NOMO-1 (cell line): ENCODE data around the gene ATP2B3.

ENCODE experiments used
- DNase-seq, 2 experiments: peaks; one replicate each; lab custom pipeline; 2025; ENCODE audit not compliant: unreplicated experiment in 2 of 2; lab: John Stamatoyannopoulos, UW

Gene ATP2B3

GRCh38 chrX:153564047-153564606, 46.7 kb downstream of the ATP2B3 start:
- DNase-seq, result no peak

DNA sequence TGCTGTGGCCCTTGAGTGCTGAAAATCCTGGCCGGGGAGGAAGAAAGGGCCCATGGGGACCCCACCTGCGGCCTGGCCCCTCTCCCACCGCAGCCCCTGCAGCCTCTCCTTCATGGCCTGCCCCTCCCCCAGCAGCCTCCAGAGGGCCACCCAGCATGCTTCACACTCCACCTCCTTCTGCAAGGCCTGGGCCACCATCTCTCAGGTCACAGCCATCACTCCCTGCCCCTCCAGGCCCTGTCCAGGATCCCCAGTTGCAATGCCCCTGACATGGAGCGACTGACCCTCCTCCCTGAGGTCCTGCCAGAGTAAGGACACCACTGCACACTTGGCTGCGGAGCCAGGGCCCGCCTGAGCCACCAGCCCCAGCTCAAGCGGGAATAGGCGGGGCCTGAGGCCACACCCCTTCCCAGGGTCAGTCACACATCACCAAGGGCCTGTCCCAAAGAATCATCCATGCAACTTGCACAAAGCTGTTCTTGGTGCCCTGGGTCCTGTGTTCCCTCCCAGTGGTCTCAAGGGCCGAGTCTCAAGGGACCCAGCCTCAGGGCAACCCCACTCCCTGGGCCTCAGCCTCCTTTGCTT, 48.6 kb downstream of the ATP2B3 start:
- no peak for DNase-seq

DNA sequence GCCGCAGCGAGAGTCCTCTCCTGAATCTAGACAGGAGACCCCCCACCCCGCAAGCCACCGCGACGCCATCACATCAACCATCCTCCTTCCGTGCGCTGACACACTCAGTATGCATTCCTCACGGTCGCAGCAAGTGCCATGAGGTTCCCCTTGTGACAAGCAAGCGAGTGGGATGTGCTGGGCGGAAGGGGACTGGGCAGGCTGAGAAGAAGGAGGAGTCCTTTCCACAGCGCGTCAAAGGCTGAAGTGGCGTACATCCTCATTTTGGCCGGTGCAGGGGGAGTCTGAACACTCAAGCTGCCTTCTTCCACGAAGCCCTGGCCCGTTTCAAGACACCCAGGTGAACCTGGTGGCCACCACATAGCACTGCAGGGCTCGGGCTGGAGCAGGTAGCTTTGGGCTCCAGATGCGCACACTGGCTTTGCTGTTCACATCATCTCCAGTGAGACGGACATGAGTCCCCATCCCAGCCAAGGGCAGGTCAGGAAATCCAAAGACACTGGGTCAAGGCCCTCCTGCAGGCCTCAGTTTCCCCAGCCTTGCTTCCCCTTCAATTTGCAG, 51.1 kb downstream of the ATP2B3 start:
- no peak for DNase-seq

DNA sequence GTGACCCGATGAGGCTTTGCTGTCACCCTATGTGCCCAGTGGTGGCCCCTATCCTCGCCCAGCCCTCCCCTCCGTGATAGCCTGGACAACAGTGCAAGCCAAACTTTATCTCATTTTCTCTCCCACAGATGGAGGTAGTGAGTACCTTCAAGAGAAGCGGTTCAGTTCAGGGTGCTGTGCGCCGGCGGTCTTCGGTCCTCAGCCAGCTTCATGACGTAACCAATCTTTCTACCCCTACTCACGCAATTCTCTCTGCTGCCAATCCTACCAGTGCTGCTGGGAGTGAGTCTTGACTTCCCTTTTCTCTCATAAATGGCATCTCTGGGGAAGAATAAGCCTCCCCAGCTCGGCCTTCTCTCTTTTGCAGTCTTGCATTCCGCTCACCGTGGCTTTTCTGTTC, 52.0 kb downstream of the ATP2B3 start:
- peak; percentile 58 to 62 for DNase-seq

GRCh38 chrX:153571534-153571908, 54.1 kb downstream of the ATP2B3 start:
- no peak for DNase-seq

- no peak for DNase-seq
Measured at GRCh38 chrX:153572601-153573000, 55.2 kb downstream of the ATP2B3 start.

DNA sequence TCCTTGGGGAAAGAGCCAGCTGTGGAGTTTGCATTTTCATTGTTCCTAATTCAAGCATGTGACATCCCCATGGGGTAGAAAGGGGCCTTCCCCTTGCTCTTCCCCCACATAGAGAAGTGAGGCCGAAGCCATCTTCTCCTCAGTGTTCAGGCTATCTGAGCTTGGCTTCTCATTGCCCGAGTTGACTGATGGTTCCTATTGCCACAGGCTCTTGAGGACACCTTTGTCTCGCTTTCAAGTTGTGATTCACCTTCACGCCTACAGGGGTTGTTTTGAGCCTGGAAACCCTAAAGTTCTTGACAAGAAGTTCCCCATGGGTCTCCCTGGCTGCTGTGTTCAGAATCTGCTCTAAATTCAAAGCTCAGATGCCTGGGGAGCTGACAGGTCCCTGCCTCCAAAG, 56.5 kb downstream of the ATP2B3 start:
- DNase-seq, result no peak

- DNase-seq, result no peak
Measured at GRCh38 chrX:153576239-153576870, 58.9 kb downstream of the ATP2B3 start.

- no peak for DNase-seq
Measured at GRCh38 chrX:153576961-153577360, 59.5 kb downstream of the ATP2B3 start.

- no peak for DNase-seq
Measured at GRCh38 chrX:153578200-153578835, 60.9 kb downstream of the ATP2B3 start.

DNA sequence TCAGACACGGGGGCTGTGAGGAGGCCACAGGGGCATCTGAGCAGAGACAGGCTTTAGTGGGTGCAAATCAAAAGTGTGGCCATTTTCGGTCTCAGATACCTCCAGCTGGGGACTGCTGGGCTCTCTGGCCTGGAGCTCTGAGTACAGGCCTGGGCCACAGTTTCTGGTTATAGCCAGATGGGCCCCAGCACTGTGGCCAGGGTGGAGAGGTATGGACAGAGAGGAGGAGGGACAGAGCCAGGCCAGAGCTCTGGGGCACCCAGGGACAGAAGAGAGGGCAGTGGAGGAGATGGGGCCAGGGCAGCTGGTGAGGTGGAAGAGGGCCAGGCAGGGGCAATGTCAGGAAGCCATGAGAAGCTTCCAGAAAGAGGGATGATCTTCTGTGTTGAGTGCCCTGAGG, 61.4 kb downstream of the ATP2B3 start:
- DNase-seq, result no peak

DNA sequence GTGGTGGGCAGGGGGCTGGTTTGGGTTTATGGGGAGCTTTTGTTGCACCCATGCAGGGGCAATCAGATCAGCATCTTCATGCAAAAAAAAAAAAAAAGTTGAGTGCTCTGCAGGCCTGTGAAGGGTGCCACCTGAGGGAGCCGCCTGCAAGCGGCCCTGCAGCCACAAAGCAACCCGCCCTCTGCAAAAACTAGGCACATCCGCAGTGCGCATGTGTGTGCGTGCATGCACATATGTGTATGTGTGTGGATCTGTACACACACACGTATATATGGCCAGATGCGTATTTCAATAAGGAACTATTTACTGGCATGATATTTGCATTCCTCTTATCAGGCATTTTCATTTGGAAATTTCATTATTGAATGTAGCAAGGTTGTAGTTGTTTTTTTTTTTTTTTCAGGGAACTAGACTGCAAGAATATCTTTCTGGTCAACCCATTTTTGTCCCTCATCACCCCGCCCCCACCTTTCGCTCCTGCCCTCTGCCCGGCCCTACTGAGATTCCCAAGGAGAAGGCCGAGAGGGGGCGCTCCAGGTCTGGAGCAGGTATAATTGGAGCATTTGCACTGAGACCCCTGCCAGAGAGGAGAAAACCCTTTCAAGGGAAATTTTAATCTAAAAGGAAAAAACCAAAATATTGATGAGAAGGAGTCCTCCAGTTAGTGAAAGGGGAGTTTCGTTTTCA, 63.4 kb downstream of the ATP2B3 start:
- DNase-seq, result no peak

DNA sequence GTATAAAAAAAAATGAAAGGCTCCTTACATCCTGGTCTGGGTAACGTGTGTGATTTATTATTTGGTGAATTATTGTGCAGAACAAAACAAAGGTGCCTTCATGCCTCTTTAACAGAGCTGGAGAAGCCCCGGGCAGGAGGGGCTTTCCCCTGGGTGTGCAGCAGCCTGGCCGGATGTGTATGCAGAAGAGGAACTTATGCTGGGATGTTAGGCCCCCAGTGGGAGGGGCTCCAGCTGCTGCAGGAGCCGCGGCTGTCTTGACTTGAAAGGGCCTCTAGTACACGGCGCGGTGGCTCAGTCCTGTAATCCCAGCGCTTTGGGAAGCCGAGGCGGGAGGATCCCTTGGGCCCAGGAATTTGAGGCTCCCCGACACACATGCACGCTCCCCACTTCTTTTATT, 65.5 kb downstream of the ATP2B3 start:
- peak; percentile 44 to 49 for DNase-seq

DNA sequence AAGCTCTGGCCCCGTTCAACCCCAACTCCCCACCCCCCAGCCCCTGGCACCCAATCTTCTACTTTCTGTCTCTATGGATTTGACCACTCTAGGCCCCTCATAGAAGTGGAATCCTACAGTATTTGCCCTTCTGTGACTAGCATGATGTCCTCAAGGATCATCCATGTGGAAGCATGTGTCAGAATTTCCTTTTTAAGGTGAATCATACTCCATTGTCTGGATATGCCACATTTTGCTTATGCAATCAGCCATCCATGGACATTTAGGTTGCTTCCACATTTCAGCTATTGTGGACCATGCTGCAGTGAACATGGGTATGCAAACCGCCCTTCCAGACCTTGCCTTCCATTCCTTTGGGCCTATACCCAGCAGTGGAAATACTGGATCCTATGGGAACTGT, 66.0 kb downstream of the ATP2B3 start:
- no peak for DNase-seq

DNA sequence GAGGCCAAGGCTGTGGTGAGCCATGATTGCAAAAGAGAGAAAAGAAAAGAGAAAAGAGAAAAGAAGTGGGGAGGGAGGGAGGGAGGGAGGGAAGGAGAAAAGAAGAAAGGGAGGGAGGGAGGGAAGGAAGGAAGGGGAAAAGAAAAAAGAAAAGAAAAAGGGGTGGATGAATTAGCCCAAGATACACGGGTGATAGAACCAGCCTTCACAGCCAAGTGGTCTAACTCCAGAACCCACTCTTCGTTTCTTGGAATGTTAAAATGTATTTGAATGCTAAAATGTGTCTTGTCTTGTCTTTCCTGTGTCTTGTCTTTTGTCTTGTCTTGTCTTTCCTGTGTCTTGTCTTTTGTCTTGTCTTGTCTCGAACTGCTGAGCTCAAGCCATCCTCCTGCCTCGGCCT, 68.4 kb downstream of the ATP2B3 start:
- no peak for DNase-seq

- DNase-seq, result no peak
Measured at GRCh38 chrX:153587342-153587741, 69.9 kb downstream of the ATP2B3 start.

DNA sequence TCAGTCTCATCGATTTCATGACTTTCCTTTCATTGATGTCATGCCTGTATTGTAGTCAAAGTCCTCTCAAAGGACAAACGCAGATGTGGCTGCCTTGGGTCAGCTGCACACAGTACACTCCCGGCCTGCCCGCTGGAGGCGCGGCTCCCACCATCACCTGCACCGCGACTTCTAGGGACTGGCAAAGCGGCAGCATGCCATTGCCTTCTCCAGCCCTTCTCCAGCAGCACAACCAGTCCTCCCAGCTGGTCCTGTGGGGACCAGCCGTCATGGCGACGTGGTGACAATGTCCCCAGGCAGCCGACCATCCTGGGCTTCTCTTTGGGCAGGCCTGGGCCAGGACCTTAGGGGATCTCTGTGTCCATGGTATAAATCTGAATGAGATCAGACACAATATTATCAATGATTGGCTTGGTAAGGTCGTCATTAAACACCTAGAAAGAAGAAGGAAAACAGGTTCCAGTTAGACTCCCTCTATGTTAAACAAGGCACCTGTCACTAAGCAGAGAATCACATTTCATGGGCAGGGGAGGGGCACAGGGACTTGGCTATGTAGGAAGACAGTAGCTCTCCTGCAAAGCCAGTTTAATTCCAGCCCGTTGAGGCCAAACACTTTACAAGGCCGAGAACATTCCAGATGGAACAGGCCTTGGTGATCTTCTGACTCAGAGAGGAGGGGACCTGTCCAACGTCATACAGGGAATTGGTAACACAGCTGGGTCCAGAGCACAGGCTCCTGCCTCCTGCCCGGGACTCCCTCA, 70.8 kb downstream of the ATP2B3 start:
- DNase-seq, result no peak

DNA sequence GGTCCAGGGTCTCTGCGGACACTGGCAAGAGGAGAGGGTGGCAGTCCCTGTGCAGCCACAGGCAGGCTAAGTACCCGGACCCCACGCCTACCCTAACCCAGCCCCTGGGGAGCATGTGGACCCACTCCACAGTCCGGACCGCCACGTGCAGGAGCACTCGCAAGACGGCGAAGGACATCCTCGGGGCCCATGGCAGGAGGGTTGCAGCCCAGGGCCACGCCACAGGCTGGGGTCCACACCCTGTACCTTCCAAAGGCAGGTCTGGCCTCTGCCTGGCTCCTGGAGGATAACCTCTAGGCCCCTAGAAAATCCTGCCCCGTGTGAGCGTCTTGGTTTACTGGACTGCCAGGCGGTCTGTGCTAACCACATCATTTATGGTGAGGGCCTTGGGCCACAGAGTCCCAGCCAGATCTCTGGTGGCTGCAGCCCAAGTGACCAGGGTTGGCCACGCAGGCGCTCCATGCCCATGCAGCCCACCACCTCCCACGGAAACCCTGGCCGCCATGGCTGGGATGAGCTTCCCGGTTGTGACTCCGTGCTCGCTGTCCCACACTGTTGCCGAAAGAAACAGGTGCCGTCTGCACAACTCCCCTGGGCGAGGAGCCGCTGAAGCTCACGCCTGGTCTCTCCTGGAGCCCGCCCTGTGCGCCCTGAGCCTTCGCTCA, 71.5 kb downstream of the ATP2B3 start:
- no peak for DNase-seq

GRCh38 chrX:153590961-153591956, 73.8 kb downstream of the ATP2B3 start:
- no peak for DNase-seq
